Skeletal muscle satellite cell (primary cell): ENCODE measurements around the gene KRTAP13-2.

Experiments used
- H3K27me3 ChIP-seq: 2 replicates; pipeline ENCODE4 v1.7.0; 2013; ENCODE audit warnings: low read length; ENCODE audit not compliant: control insufficient read depth, insufficient read depth
- H3K36me3 ChIP-seq: 2 replicates; pipeline ENCODE4 v1.7.0; 2013; ENCODE audit warnings: mild to moderate bottlenecking, control low read depth, low read length; ENCODE audit not compliant: insufficient read depth
- H3K4me1 ChIP-seq: 2 replicates; pipeline ENCODE4 v1.7.0; 2013; ENCODE audit warnings: low read length; ENCODE audit not compliant: control insufficient read depth, insufficient read depth
- H3K4me2 ChIP-seq: 2 replicates; pipeline ENCODE4 v1.7.0; 2013; ENCODE audit warnings: mild to moderate bottlenecking, low read length
- H3K4me3 ChIP-seq: 2 replicates; pipeline ENCODE4 v1.7.0; 2013; ENCODE audit warnings: low read length
- H3K9ac ChIP-seq: 2 replicates; pipeline ENCODE4 v1.7.0; 2013; ENCODE audit warnings: mild to moderate bottlenecking, low read depth, low read length, moderate library complexity
- H3K9me3 ChIP-seq: replicated peaks from 2 replicates; pipeline ENCODE4 v1.7.0; 2013; ENCODE audit warnings: mild to moderate bottlenecking, control low read depth, low read length

Gene KRTAP13-2

DNA sequence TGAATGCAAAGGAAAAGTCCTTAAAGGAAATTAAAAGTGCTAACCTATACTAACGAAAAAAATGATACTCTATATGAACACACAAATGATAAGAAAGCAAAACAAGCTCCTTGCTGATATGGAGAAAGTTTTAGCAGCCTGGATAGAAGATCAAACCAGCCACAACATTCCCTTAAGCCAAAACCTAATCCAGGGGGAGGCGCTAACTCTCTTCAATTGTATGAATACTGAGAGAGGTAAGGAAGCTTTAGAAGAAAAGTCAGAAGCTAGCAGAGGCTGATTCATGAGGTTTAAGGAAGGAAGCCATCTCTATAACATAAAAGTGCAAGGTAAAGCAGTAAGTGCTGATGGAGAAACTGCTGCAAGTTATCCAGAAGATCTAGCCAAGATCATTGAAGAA, 27.1 kb downstream of the KRTAP13-2 start:
- Histone ChIP-seq H3K4me2 (no peak overlapping the region), H3K36me3 (no peaks in the 10 kb centered on the region), H3K27me3 (no peaks in the 10 kb centered on the region), H3K4me3 (no peak overlapping the region), H3K4me1 (no peaks in the 10 kb centered on the region), H3K9ac (no peak overlapping the region), H3K9me3 (peaks cover 3% of the 10 kb centered on the region)

DNA sequence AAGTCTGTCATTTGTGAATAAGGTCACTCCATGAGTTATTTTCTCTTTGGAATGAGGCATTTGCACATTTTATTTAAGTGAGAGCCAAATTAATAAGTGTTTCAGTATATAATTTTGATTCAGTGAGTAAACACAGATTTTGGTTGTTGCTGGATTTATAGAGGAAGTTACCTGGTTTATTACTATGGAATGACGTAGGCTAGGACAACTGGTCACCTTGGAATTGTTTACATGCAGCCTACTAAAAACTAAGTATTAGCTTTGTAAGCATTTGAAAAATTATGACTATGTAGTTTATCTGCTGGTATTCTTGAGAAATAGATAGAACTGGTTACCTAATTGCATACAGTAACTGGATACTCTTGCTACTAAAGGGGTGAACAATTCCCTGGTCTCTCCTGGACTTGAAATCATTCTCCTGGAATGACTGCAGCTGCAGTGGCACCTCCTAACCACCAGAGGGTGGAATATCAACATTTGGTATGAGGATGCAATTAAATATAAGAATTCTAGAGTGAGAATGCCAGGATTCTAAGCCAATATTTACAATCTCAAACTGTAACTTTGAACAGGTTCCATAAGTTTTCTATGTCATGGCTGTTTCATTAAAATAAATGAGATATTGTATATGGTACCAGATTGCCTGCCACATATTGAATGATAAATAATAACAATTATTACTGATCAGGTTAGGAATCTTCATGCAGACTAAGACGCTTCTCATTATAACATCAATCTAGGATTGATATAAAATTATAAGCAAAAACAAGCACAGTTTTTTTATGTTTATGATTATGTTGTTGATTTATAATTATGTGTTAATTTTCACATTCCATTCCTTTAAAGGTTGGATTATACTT, 31.1 kb downstream of the KRTAP13-2 start:
- H3K4me1 ChIP-seq = no peaks in the 10 kb centered on the region
- H3K27me3 ChIP-seq = no peaks in the 10 kb centered on the region
- no peak overlapping the region for H3K4me2 ChIP-seq
- H3K4me3 ChIP-seq = no peak overlapping the region
- H3K36me3 ChIP-seq = no peaks in the 10 kb centered on the region
- H3K9me3 ChIP-seq = no peaks in the 10 kb centered on the region
- no peak overlapping the region for H3K9ac ChIP-seq

DNA sequence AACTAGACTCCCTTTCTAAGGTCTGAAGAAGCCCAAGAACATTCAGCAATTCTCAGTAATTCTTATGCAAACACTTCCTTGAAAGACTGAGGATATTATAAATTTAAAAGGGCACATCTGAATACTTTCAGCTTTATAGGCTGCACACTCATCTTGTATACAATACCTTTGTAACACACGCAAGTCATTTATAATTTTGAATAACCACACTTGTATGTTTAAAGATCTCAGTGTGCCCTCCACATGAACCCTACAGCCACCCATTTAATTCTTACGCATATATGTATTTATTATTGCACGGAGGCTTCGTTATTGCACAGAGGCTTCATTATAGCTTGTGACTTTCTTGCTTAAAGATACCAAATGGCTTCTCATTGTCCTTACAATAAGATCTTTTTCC, 33.4 kb downstream of the KRTAP13-2 start:
- H3K9me3 ChIP-seq = peaks cover 3% of the 10 kb centered on the region

DNA sequence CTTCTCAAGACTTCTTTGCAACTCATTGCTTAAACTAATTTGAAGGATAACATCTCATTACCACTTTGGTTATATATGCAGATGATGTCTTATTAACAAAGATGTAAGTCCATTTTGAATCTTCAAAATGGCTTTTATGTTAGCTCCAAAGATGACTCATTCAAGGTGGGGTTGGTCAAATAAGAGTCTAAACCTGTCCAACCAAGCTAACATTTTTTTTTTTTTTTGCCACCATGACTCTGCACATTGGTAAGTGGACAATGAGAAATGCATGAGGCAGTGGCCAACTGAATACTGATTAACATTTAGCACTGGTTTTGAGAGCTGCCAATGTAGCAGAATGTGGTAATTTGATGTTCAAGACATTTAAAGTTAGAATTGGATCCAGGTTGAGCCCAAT, 34.3 kb downstream of the KRTAP13-2 start:
- no peaks in the 10 kb centered on the region for H3K36me3 ChIP-seq
- H3K4me1 ChIP-seq = no peaks in the 10 kb centered on the region
- H3K4me2 ChIP-seq = no peak overlapping the region
- peaks cover 3% of the 10 kb centered on the region for H3K9me3 ChIP-seq
- no peak overlapping the region for H3K9ac ChIP-seq
- no peak overlapping the region for H3K4me3 ChIP-seq
- no peaks in the 10 kb centered on the region for H3K27me3 ChIP-seq

More for the DNA sequence above, 33.4 kb downstream of the KRTAP13-2 start:
- no peaks in the 10 kb centered on the region for H3K36me3 ChIP-seq
- no peak overlapping the region for H3K4me3 ChIP-seq
- H3K4me2 ChIP-seq = no peak overlapping the region
- no peak overlapping the region for H3K9ac ChIP-seq
- H3K27me3 ChIP-seq = no peaks in the 10 kb centered on the region
- no peaks in the 10 kb centered on the region for H3K4me1 ChIP-seq

DNA sequence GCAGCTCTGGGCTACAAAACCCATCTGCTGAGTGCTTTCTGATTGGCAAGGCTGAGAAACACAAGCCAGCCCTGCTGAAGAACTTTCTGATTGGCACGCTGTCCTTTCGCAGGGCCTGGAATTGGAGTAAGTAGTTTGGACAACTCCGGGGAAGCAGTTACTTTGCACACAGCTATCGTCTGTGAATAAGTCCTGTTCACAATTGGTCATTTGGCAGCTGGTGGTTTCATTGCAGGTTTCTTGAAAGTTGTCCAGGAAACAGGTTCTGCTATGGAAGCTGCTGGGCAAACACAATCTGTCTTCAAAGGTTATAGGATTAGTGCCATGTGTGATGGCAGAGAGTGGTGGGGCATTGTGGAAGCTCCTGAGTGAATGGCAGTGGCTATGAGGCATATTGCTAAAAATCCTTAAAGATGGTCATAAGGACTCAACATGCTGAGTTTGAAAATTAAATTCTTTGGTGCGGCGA, 34.8 kb downstream of the KRTAP13-2 start, which contains the start of gene KRTAP27-1:
KRTAP27-1 (minus strand) TSS at position 419 of the 469 bp plus-strand sequence; CDS start at position 393, 26 bp downstream.
- H3K36me3 ChIP-seq = no peaks in the 10 kb centered on the region
- H3K4me2 ChIP-seq = no peak within 1 kb of the TSS
- H3K27me3 ChIP-seq = no peaks in the 10 kb centered on the region
- H3K9ac ChIP-seq = no peak within 1 kb of the TSS
- no peaks in the 10 kb centered on the region for H3K4me1 ChIP-seq
- H3K9me3 ChIP-seq = peaks cover 3% of the 10 kb centered on the region
- no peak within 1 kb of the TSS for H3K4me3 ChIP-seq

DNA sequence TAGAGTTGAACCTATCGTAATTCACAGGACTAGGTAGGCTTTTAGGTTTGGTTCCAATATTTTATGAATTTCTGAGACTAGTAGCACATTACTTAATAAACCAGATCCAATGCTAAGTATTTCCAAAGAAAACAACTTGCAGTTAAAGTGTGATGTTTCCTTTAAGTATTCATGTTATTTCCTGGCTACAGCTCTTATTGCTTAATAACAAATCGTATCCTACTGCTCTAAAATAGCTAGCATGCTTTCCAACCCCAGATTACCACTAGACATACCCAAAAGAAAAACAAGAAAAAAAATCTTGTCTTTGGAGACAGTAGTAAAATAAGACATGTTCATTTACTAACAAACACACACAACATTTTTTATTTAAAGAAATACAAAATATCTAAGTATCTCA, 35.5 kb downstream of the KRTAP13-2 start:
- Histone ChIP-seq H3K9me3 (peaks cover 3% of the 10 kb centered on the region), H3K9ac (no peak overlapping the region), H3K4me3 (no peak overlapping the region), H3K4me1 (no peaks in the 10 kb centered on the region), H3K36me3 (no peaks in the 10 kb centered on the region), H3K4me2 (no peak overlapping the region), H3K27me3 (no peaks in the 10 kb centered on the region)

DNA sequence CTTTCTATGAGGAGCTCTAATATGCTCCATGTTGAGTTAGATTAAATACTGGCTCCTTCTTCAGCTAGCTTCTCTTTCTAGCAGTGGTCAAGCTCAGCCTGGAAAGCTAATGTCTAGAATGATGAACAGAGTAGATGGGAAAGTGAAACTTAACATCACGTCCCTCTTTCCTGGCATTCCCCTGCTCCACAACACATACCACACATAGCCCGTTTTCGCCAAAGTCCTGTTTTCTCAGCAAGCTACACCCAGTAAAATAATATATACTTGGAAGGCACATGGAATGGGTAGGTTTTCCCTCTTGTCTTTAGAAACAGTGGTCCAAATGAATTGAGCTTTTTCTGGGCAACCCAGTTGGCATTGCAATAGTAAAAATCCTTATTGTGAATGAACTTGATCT, 38.3 kb downstream of the KRTAP13-2 start:
- H3K4me1 ChIP-seq = no peaks in the 10 kb centered on the region
- H3K9ac ChIP-seq = no peak overlapping the region
- H3K4me3 ChIP-seq = no peak overlapping the region
- no peaks in the 10 kb centered on the region for H3K27me3 ChIP-seq
- no peak overlapping the region for H3K4me2 ChIP-seq
- H3K9me3 ChIP-seq = peaks cover 6% of the 10 kb centered on the region
- H3K36me3 ChIP-seq = no peaks in the 10 kb centered on the region

DNA sequence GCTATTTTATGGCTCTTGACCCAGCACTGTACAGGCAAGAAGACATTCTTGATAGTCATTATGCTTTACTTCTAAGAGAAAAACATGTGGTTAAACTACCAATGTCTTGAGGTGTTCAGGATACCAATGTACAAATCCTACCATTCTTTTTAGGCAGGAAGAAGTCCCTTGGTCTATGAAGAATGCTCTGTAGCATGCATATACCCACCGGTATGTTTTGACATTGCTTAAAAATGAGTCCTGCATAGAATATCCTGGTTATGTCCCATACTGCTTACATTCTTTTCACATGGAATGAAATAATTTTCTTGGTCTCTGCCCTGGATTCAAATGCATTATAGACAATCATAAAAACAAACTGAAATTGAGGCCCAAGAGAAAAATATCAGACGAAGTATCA, 39.4 kb downstream of the KRTAP13-2 start:
- H3K4me3 ChIP-seq = no peak overlapping the region
- no peaks in the 10 kb centered on the region for H3K27me3 ChIP-seq
- H3K4me1 ChIP-seq = no peaks in the 10 kb centered on the region
- no peak overlapping the region for H3K4me2 ChIP-seq
- no peak overlapping the region for H3K9ac ChIP-seq
- peaks cover 11% of the 10 kb centered on the region for H3K9me3 ChIP-seq
- H3K36me3 ChIP-seq = no peaks in the 10 kb centered on the region

DNA sequence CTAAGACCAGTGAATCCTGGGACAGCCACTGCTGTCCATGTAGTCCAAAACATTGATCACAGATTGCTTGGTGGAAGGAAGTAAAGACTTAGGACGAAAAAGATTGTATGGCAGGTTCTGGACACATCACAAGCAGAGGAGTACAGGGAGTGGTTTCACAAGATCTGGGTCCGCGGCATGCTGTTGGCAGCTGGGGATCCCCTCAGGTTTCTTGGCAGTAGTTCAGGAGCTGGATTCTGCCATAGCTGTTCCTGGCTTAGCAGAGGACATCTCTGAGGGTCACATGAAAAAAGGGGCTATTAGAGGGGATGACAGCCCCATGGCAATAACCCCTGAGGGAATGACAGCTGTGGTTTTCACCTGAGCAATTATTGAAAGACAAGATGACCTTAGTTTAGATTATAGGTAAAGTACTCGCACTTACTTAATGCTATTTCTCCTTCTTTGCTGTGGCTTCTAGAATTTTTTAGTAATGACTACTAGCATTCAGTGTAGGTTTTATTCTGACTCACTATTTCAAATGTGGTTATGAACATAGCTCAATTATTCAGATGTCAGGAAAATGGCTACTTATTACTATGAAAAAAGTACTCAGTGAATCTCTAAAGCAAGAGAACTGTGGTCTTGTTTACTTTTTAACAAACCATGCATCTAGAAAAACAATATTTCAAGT, 42.7 kb downstream of the KRTAP13-2 start:
- H3K4me1 ChIP-seq = no peaks in the 10 kb centered on the region
- H3K27me3 ChIP-seq = no peaks in the 10 kb centered on the region
- no peak overlapping the region for H3K4me3 ChIP-seq
- peaks cover 16% of the 10 kb centered on the region for H3K9me3 ChIP-seq
- H3K4me2 ChIP-seq = no peak overlapping the region
- no peaks in the 10 kb centered on the region for H3K36me3 ChIP-seq
- no peak overlapping the region for H3K9ac ChIP-seq

DNA sequence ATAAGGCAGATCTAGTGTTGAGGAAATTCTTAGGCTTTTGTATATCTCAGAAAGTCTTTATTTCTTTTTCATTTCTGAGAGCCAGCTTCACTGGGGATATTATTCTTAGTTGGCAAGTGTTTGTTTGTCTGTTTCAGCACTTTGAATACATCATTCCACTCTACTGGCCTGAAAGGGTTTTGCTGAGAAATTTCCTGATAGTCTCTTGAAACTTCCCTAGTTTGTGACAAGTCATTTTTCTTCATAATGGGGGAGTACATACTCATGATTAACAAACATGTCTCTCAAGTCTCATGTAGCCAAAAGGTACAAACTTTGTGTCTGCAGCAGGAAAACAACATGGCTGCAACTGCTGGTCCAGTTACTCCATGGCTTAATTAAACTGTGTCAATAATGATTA, 45.7 kb downstream of the KRTAP13-2 start:
- Histone ChIP-seq H3K36me3 (no peaks in the 10 kb centered on the region), H3K4me2 (no peak overlapping the region), H3K4me1 (no peaks in the 10 kb centered on the region), H3K27me3 (no peaks in the 10 kb centered on the region), H3K9me3 (peaks cover 16% of the 10 kb centered on the region), H3K4me3 (no peak overlapping the region), H3K9ac (no peak overlapping the region)
